CD4-positive, alpha-beta T cell treated with Interleukin-17A for 1 hour (primary cell): Measurements from ENCODE around the gene NCOR1.
"Not testable (repeated sequence)": the region's sequence is repeated elsewhere in the genome, so short reads cannot be mapped to it uniquely, and the experiment has no call there.

ENCODE experiments used
- DNase-seq: peaks from one replicate; pipeline ENCODE4 v3.0.0-alpha.2; 2020

Gene NCOR1

DNA sequence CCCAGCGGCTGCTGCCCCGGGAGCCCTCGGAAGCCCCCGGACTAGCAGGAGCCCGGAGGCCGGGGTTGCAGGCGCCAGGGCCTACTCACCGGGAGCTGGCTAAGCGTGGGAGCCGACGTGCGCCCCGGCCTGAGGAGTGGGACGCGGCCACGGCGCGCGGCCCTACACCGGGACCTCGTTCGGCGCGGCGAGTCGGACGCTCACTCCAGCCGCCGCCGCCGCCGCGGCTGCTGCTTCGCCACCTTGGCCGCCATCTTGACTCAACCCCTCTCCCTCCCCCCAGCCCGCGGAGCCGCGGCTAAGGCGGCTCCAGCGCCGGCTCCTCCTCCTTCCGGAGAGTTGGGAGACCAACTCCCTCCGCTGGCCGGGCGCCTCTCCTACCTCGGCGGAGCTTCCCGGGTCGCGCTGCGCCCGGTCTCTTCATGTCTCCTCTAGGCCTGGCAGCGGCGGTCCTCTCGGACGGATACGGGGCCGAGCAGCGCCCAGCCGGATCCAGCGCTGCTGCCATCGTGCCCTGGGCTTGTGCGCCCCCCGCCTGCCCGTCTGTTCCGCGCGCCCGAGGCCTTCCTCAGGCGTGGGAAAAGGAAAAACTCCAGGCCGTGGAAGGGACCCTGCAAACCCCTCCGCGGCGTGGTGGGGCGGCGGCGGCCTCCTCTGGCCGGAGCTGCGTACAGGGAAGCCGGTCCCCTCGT lies at the start of gene NCOR1:
TSS of gene NCOR1 (minus strand) at position 262 of the 692 bp plus-strand sequence. CDS start 20,965 bp downstream, outside the sequence.
- DNase-seq, result peak; percentile 87

DNA sequence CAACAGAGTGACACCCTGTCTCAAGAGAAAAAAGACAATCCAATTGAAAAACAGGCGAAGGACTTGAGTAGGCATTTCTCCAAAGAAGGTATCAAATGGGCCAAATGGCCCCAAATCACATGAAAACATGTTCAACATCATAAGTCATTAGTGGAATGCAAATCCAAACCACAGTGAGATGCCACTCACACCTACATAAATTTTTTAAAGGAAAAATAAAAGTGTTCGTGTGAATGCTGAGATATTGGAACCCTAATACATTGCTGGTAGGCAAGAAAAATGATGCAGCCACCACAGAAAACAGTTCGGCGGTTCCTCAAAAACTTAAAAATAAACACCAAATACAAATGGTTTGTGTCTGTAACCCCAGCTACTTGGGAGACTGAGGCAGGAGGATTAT lies 46.9 kb upstream of the NCOR1 start:
- no peak for DNase-seq

DNA sequence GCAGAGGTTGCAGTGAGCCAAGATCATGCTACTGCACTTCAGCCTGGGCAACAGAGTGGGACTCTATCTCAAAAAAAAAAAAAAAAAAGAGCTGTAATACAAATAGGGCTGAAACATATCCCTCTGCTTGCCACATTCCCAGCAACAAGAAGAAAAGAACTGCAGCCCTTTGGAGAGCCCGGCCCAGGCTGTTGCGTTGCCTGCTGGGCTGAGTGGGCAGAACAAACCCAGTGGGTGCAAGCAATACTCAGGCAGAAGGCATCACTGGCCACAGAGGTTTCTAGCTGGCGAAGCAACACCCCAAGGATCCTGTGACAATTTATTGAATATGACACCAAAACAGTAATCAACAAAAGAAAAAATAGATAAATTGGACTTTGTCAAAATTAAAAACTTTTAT lies 45.7 kb upstream of the NCOR1 start:
- no peak for DNase-seq

DNA sequence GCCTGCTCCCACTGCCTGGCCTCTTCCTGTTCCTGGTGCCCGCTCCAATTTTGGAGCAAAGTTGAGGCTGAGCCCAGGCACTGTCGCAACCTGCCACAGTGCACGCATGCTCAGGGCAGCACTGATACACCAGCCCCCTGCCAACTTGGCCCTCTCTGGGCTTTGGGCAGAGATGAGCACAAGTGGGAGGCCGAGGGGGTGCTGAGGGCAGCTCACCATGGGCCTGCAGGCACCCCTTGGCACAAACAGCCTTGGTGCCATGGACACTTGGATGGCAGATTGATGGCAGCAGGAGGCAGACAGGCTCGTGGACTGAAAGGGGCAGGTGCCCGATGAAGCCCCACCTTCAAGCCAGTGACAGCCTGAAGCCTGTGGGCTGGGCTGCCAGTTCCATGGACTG lies 44.6 kb upstream of the NCOR1 start:
- DNase-seq, result no peak

DNA sequence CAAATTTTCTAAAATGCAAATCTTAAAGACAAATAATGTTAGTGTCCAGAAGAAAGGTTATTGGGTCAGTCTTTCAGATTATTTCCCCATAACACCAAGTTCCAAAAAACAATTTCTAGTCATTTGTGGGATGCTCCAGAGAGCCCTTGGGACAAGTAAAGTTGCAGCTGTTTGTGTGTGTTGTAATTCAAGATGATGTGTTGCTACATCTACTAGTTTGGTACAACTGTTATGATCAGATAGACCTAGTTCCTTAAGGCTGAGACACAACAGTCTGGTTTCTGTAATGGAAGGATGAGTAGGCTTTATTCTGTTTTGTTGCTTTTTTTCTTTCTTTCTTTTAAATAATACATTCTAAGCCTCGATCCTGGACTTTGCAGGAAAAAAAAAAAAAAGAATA lies 43.6 kb upstream of the NCOR1 start:
- no peak for DNase-seq

DNA sequence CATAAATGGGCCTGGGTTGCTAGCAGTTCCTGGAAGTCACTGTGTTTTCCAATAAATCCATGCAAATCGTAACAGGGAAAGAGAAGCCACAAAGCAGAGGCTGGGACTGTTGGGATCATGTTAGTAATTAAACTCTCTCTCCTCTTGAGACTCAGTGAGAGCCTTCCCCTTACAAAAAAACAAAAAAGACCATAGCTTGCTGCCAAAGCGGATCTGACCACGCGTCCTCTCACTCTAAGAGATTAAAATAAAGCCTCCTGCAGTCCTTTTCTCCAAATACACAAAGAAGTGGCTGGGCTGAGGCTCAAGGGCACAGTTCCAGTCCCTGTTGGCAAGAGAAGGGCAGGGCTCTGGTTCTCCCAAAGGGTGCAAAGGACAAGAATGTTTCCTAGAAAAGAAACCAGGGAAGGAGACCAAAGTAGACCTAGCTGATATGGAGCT lies 40.2 kb upstream of the NCOR1 start:
- no peak for DNase-seq

DNA sequence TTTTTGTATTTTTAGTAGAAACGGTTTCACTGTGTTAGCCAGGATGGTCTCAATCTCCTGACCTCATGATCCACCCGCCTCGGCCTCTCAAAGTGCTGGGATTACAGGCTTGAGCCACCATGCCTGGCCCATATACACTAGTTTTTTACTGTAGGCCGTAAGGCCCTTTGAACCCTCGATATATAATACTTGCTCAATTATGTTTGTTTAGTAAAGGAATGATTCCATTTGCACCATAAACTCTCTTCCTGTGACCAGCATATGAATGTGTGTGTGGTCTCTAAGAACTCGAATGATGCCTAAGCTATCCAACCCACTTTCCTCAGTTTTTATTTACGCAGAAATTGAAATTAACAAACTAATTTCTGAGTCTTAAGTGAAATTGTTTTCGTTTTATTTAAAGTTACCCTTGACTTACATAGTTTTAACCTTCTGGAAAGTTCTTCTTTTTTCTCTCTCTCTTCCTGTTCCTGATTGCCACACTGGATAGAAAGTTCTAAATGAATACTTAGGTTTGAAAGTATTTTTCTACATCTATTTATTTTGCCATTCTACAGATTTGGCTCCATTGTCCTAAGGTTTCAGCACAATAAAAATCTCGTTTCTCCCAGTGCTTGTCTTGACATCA lies 39.6 kb upstream of the NCOR1 start:
- DNase-seq, result no peak

DNA sequence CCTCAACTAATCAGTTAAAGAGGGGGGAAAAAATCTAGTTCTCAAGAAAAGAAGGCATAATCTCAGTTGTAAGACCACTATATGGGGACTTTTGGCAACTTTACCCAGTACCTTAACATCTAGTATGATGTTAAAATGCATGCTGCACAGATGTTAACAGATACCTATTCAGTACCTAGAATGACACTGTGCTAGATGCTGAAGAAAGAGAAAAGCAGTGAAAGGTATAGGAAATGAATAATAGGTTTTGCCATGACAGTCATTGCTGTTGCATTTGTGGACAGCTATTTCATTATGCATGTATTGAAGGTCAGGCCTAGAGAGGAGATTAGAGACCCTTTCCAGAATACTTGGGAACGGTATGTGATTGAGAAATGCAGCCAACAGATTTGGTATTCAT lies 36.2 kb upstream of the NCOR1 start:
- no peak for DNase-seq

DNA sequence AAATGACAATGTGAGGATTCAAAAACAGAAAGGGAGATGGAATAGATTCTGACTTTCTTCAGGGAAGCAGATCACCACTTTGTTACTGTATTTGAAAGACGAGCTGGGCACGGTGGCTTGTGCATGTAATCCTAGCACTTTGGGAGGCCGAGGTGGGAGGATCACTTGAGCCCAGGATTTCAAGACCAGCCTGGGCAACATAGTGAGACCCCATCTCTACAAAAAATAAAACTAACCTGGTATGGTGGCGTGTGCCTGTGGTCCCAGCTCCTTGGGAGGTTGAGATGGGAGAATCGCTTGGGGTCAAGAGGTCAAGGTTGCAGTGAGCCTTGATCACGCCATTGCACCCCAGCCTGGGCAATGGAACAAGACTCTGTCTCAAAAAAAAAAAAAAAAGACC lies 35.7 kb upstream of the NCOR1 start:
- DNase-seq, result no peak

DNA sequence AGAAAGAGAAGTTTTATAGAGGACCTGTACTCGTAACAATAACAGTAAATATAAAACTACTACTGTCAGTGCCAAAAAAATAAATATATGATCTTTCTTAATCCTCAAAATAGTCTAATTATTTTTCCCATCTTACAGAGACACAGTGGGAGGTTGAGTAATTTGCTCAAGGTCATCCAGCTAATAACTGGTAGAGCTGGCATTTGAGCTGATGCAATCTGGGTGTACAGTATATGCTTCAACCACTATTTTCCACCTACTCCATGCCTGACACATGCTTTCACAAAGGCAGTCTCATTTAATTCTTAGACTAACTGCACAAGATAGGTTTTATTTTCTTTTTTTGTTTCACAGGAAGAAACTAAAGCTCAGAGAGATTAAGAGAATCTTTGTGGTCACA lies 35.3 kb upstream of the NCOR1 start:
- no peak for DNase-seq

DNA sequence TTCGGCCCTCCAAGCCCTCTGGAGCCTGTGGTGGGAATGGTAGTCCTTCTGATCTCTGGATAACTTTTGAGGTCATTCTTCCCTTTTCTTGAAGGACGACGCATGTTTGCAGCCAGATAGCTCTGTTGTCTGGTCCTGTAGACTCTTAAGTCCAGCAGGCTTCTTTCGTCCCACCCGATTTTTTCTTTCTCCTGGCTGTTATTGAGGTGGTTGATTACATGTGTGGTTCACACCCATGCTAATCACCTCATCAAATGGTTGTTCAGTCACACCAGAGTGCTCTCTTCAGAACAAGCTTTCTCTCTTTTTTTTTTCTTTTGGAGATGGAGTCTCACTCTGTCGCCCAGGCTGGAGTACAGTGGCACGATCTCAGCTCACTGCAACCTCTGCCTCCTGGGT lies 32.3 kb upstream of the NCOR1 start:
- no peak for DNase-seq

DNA sequence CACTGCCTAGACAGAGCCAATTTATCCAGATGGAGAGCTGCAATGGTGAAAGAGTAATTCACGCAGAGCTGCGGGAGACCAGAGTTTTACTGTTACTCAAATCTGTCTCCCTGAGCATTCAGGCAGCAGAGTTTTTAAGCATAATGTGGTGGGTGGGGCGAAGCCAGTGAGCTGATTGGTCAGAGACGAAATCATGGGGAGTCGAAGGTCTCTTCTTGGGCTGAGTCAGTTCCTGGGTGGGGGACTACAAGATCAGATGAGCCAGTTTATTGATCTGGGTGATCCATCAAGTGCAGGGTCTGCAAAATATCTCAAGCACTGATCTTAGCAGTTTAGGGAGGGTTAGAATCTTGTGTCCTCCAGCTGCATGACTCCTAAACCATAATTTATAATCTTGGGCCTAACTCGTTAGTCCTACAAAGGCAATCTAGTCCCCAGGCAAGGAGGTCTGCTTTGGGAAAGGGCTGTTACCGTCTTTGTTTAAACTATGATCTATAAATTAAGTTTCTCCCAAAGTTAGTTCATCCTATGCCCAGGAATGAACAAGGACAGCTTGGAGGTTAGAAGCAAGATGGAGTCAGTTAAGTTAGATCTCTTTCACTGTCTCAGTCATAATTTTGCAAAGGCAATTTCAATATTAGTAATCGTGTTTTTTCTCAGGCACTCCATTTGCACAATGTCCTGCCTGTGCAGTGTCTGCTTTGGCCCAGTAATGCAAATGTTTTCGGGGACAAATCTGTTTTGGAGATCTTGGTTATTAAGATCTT lies 28.6 kb upstream of the NCOR1 start:
- DNase-seq, result no peak

DNA sequence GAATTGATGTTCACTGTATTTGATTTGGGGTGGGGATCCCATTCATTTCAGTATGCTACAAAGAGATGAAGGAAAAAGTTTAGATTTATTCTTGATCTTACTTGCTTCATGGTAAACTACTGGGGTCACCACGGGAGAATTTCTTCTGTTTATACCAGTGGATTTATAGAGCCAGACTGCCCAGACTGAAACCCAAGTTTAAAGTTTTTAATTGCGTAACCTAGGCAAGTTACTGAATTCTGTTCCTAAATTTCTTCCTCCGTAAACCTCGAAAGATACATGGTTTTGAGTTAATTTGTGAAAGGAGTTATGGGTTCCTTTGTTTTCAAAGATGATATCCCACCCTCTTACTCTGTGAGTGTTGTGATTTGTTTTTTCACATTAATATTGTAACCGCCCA lies 28.1 kb upstream of the NCOR1 start:
- DNase-seq, result no peak

DNA sequence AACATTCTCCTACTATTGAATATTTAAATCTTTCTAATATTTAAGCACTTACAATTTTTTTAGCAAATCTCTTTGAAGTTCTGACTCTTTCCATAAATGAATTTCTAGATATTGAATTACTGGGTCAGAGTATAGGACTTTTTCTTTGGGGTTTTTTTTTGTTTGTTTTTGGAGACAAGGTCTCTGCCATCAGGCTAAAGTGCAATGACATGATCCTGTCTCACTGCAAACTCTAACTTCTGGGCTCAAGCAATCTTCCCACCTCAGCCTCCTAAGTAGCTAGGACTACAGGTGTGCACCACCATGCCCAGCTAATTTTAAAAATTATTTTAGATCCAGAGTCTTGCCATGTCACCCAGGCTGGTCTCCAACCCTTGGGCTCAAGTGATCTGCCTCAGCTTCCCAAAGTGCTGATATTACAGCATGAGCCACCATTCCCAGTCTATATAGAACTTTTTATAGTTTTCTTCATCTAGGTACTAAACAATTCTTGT lies 26.6 kb upstream of the NCOR1 start:
- no peak for DNase-seq

DNA sequence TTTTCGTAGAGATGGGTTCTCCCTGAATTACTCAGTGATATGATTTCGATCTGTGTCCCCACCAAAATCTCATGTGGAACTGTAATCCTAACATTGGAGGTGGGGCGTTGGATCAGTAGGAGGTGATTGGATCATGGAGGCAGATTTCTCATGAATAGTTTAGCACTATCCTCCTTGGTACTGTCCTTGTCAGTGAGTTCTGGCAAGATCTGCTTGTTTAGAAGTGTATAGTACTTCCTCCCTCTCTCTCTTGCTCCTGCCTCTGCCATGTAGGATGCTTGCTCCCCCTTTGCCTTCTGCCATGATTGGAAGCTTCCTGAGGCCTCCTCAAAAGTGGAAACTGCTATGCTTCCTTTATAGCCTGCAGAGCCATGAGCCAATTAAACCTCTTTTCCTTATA lies 24.6 kb upstream of the NCOR1 start:
- no peak for DNase-seq

DNA sequence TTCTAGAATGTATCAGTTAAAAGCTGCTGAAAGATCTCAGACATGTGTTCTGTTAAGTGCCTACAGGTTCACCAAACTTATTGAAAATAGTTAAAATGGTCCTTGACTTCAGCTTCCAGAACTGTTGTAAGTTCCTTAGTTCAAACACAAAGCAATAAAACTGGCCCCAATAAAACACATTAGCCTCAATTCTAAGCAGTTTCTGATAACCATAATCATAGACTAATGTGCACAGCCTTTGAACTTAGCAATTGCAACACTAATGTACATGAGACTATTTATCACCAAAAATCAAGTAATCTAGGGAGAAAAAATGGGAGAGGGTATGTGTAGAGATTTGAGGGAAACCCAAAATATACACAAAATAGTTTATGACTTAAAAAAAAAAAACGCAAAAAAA lies 17.1 kb upstream of the NCOR1 start:
- DNase-seq, result no peak

DNA sequence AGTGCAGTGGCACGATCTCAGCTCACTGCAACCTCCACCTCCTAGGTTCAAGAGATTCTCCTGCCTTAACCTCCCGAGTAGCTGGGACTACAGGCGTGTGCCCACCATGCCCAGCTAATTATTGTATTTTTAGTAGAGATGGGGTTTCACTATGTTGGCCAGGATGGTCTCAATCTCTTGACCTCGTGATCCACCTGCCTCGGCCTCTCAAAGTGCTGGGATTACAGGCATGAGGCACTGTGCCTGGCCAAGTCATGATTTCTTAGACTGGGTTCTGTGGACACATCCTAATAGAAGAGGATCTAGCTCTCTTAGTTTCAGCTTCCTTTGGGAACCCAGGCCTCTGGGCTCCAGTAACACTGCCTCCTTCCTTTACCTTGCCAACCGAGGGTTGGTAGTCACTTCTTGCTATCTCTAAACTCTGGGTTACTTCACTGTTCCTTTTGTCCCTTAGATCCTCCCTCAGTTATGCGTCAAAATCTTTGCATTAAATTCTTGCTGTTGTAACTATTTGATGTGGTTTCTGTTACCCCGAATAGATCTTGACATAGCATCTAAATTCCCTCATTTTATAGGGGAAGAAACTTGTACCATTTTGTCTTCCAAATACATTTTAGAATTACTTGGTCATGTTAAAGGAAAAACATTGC lies 14.7 kb upstream of the NCOR1 start:
- DNase-seq, result not testable (repeated sequence)

DNA sequence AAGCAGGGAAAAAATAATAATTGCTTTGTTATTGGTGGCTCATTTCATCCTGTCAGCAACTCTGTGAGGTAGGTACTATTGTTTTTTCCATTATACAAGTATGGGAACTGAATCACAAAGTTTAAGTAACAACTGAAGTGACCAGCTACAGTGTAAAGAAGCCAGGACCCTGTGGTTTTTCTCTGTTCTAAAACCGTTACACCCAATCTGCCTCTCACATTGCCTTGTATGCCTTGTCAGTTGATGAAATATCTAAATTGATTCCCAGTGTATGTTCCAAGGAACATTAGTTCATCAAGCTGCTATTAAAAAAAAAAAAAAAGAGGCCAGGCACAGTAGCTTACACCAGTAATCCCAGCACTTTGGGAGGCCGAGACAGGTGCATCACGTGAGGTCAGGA lies 7.1 kb upstream of the NCOR1 start:
- DNase-seq, result no peak

DNA sequence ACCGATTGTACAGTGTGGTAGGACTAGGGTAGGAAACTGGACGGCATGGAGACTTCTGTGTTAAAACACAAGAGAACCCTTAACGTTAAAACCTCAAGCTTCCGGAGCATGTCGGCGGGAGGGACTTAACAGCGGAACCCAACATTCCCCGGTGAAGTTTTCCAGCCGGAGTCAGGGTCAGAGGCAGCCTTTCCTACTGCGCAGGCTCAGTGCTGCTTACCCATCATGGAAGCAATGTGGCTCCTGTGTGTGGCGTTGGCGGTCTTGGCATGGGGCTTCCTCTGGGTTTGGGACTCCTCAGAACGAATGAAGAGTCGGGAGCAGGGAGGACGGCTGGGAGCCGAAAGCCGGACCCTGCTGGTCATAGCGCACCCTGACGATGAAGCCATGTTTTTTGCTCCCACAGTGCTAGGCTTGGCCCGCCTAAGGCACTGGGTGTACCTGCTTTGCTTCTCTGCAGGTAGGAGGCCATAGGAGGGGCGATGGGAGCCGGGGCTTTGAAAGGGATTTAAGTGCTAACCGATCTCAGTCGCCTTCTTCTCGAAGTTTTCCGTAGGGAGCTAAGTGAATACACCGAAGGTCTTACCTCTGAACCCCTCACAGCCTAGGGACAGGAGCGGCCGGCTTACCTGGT lies 1.8 kb upstream of the NCOR1 start, which contains the start of gene PIGL:
TSS of gene PIGL (plus strand) at position 209 of the 634 bp plus-strand sequence. CDS start at position 226, 17 bp downstream.
- peak; percentile 91 for DNase-seq

DNA sequence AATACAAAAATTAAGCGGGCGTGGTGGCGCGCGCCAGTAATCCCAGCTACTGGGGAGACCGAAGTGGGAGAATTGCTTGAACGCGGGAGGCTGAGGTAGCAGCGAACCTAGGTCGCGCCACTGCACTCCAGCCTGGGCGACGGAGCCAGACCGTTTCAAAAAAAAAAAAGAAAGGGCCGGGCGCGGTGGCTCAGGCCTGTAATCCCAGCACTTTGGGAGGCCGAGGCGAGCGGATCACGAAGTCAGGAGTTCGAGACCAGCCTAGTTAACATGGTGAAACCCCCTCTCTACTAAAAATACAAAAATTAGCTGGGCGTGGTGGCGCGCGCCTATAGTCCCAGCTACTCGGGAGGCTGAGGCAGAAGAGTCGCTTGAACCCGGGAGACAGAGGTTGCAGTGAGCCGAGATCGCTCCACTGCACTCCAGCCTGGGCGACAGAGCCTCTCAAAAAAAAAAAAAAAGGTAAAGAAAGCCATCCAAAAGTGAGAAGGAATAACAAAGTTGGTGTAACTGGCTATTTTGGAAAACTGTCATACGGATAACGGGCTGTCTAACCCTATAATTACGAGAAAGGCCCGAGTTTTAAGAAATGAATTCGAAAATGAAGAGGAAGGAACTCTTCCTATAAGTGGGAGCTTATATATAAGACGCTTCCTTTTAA lies 1.1 kb upstream of the NCOR1 start:
- not testable (repeated sequence) for DNase-seq

DNA sequence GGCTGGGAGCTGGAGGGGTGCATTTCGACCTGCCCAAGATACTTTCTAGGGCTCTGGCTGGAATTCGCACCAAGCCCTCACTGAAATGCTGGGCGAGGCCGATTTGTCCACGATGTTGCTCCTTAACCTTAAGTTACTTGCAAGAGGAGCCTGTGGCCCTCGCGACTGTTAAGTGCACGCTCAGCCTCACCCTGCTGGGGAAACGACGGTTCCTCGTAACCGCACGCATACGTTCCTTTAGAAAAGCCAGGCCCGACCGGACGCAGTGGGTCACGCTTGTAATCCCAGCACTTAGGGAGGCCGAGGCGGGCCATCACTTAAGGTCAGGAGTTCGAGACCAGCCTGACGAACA lies 607 bp upstream of the NCOR1 start:
- no peak for DNase-seq

DNA sequence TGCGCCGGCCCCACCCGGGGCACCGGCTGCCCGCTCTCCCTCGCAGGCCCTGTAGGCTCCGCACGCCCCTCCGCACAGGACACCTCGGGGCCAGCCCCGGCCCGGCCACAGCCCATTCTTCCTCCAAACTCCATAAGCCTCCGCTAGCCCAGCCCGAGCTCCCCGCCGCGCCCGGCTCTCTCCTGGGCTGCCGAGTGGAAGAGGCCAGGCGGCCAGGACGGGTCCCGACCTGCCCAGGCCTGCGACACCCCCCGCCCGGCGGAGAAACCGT lies 397 bp downstream of the NCOR1 start:
- DNase-seq, result peak; percentile 26
